Activated CD4-positive, alpha-beta T cell treated with anti-CD3 and anti-CD28 coated beads for 48 hours (primary cell): ENCODE results near the gene ATRN.
"Not testable (repeated sequence)": the region's sequence is repeated elsewhere in the genome, so short reads cannot be mapped to it uniquely, and the experiment has no call there.

Experiments
- DNase-seq: peaks from one replicate; pipeline ENCODE4 v3.0.0-alpha.2; 2020

ATRN gene

GRCh38 chr20:3471397-3472021 is 691 bp downstream of the ATRN start:
- DNase-seq: no peak

DNA sequence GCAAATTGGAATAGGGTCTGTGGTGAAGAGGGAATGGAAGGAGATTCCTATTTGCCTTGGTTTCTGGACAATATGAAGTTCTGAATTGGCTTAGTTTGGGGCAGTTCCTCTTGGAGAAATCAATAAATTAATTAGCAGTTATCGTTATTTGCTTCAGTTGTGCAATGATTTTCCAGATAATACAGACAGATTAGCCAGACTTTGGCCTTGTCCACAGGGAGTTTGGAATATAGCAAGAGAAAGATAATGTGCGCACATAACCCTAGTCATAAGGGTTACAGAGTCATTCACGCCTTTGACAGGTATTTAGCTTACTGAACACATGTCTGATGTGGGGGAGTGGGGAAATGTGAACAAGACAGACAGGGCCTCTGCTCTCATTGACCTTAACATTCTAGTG is 1.3 kb downstream of the ATRN start:
- DNase-seq: no peak

DNA sequence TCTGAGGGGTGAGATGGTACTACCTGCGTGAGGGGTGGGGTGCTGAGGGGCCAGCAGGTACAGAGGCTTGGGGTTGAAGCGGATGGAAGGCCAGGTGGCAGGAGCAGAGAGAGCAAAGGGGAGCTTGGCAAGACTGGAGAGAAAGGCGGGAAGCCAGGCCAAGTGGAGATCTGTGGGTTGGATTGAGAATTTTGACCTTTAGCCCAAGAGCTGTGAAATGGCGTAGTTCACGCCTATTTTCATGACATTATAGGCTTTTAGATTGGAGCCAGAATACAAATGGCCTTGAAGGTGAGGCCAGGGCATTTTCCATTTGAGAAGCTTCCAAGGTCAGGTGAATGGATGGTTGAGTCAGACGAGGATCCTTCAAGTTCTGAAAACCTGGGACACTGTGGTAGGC is 2.5 kb downstream of the ATRN start:
- DNase-seq: no peak

DNA sequence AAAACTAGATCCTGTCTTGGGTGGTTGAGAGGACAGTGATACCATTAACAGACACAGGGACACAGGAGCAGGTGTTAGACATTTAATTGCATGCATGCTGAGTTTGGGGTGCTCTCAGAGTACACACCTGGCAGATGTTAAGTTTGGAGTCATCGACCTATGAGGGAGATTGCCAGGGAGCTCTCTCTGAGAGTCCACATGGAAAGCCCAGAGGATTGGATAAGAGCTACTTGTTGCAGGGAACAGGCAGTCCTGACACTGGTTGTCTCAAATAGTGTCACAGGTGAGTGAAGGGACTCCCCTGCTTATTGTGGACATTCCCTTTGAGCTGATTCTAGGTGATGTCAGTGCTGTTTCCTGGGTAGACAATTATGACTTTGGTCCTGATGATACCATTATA is 3.1 kb downstream of the ATRN start:
- no peak for DNase-seq

DNA sequence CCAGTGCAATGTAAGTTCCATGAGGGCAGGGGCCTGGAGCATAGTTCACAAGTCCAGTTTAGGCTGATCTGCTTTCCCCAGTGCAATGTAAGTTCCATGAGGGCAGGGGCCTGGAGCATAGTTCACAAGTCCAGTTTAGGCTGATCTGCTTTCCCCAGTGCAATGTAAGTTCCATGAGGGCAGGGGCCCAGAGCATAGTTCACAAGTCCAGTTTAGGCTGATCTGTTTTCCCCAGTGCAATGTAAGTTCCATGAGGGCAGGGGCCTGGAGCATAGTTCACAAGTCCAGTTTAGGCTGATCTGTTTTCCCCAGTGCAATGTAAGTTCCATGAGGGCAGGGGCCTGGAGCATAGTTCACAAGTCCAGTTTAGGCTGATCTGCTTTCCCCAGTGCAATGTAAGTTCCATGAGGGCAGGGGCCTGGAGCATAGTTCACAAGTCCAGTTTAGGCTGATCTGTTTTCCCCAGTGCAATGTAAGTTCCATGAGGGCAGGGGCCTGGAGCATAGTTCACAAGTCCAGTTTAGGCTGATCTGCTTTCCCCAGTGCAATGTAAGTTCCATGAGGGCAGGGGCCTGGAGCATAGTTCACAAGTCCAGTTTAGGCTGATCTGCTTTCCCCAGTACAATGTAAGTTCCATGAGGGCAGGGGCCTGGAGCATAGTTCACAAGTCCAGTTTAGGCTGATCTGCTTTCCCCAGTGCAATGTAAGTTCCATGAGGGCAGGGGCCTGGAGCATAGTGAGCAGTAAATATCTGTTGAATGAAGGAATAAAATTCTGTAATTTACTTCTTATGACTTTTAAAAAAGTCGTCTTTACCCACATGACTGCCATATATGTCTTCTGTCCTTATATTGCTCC is 6.4 kb downstream of the ATRN start:
- DNase-seq: not testable (repeated sequence)

DNA sequence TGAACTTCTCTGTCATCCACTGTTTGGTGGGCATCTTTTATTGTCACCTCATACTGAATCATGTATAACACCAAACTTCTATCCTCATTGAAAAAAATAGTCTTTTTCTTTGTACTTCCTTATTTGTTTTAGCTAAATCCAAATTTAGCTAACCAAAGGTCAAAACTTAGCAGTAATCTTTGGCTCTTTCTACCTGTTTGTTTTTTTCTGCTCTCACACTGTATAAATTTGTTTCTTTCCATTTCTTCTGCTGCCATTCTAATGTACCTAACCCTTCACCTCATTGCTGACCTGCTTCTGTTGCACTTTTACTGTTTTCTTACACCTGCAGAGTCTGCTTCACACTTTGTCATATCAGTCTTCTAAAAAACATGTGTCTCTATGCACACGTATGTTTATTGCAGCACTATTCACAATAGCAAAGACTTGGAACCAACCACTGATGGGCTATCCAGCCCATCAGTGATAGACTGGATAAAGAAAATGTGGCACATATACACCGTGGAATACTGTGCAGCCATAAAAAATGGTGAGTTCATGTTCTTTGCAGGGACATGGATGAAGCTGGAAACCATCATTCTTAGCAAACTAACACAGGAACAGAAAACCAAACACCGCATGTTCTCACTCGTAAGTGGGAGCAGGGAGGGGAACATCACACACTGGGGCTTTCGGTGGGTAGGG is 7.2 kb downstream of the ATRN start:
- DNase-seq: no peak

GRCh38 chr20:3479025-3479424 is 8.2 kb downstream of the ATRN start:
- no peak for DNase-seq

- no peak for DNase-seq
Observed at GRCh38 chr20:3479759-3480615, 9.2 kb downstream of the ATRN start.

DNA sequence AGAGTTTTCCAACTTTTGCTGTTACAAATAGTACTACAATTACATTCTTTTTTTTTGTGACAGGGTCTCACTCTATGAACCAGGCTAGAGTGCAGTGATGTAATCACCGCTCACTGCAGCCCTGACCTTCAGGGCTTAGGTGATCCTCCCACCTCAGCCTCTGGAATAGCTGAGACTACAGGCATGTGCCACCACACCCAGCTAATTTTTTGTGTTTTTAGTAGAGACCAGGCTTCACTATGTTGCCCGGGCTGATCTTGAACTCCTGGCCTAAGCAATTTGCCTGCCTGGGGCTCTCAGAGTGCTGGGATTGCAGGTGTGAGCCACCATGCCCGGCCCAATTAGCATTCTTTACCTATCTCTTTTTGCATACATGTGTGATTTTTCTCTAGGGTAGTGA is 12.5 kb downstream of the ATRN start:
- no peak for DNase-seq

DNA sequence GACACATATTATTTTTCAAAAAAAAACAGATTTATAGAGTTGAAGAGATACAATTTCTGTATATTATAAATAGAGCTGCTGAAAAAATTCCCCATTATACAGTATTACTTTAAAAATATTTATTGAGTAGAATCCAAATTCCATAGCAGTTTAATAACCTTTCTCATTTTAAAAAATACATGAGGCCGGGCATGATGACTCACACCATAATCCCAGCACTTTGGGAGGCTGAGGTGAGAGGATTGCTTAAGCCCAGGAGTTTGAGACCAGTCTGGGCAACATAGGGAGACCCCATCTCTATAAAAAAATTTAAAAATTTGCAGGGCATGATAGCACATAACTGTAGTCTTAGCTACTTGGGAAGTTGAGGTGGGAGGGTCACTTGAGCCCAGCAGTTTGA is 13.0 kb downstream of the ATRN start:
- DNase-seq: no peak

GRCh38 chr20:3485913-3486312 is 15.1 kb downstream of the ATRN start:
- DNase-seq: no peak

DNA sequence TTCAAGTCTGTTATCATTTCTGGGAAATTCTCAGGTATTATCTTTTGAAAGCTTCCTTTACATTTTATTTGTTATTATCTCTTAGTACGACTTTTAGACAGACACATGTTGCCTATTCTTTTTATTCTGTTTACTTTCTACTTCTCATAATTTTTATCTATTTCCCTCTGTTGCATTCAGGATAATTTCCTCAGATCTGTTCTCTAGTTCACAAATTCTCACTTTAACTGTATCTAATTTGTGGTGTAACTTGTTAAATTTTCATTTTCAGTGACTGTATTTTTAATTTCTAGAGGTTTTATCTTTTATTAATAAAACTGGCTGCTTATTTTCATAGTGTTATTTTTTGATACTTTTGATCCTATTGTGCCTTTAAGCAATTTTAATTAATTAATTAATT is 16.0 kb downstream of the ATRN start:
- no peak for DNase-seq

DNA sequence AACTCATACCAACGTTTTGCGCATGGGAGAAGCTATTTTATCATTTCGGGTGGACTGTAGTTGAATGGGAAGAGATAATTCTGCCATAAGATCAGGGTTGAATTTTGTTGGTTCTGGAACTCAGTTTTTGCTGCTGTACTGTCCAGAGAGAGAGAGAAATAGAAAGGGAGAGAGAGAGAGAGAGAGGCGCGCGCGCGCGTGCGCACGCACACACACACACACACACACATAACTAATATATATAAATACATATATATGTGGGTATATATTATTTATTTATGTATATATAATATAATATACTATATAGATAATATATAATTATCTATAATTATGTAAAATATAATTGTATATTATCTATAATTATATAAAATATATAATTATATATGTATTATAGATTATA is 21.9 kb downstream of the ATRN start:
- no peak for DNase-seq

DNA sequence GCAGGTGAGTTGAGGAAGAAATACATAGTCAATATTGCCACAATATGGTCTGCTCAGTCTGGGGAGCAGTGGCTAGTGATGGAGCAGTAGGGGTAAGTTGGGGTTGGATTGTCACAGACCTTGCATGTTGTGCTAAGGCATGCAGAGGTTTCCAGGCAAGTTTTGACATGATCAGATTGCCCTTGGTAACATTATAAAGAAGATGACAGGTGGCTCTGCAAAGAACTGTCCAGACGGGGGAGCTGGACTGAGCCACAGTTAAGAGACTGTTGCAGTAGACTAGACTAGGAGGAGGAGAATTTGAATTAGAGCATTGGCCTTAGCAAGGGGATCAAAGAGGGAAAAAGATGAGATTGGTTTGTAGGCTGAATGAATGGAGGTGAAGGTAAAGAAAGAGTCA is 23.4 kb downstream of the ATRN start:
- no peak for DNase-seq

DNA sequence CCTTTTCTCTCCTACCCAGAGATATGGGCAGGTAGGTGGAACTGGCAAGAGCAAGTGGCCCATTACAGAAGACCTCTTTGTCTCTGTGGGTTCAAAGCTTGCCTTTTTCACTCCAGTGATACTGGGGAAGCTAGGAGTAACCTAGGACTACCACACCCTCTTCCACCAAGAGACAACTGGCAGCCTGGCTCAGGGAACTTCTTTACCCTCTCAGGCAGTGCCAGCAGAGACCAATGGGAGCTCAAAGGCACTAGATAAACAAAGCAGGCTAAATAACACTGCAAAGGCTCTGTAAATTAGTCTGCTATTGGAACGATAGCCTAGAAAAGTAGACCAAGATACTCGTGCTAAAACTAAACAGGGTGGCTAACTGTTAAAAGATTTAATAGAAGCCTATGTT is 32.1 kb downstream of the ATRN start:
- DNase-seq: no peak

DNA sequence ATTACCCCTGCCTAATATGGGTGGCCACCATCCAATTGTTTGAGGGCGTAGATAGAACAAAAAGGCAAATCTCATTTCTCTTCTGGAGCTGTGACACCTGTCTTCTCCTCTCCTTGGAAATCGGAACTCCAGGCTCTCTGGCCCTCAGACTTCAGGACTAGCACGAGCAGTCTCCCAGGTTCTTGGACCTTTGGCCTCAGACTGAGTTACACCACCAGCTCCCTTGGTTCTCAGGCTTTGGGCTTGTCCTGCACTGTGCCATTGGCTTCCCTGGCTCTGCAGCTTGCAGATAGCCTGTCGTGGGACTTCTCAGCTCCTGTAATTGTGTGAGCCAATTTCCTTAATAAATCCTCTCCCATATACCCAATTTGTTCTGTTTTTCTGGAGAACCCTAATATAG is 34.3 kb downstream of the ATRN start:
- no peak for DNase-seq

DNA sequence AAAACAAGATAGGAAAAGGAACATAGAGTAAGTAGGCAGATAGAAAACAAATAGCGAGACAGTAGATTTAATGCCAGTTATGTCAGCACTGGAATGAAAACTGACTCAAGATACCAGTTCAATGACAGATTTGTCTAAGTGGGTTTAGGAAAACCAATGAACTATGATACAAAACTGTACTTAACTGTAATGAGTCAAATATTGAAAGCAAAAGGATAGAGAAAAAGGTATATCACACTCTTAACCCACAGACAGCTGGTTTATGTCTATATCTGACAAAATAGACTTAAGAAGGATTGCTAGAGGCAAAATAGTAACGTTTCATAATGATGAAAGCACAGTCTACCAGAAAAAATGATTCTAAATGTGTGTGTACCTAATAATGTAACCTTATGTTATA is 38.2 kb downstream of the ATRN start:
- no peak for DNase-seq

- no peak for DNase-seq
Observed at GRCh38 chr20:3510110-3510509, 39.3 kb downstream of the ATRN start.

DNA sequence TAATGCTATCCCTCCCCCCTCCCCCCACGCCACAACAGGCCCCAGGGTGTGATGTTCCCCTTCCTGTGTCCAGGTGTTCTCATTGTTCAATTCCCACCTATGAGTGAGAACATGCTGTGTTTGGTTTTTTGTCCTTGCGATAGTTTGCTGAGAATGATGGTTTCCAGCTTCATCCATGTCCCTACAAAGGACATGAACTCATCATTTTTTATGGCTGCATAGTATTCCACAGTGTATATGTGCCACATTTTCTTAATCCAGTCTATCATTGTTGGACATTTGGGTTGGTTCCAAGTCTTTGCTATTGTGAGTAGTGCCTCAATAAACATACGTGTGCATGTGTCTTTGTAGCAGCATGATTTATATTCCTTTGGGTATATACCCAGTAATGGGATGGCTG is 41.4 kb downstream of the ATRN start:
- DNase-seq: not testable (repeated sequence)

DNA sequence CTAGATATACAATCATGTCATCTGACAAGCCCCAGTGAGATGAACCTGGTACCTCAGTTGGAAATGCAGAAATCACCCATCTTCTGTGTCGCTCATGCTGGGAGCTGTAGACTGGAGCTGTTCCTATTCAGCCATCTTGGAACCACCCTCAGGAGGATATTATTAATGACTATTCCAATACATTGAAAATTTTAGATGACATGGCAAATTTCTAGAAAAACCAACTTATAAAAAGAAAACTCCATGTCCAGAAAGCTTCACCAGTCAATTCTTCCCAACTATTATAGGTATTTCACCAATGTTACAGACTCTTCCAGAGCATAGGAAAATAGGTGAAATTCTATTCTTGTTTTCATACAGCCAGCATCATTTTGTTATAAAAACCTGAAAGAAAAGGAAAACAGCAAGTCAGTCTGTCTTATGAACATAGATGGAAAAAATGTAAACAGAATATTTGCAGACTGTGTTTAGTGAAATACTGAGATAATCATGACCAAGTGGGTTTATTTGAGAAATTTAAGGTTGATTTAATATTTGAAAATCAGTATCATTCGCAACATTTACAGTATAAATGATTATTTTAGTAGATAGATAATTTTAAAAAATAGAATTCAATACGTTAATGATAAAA is 43.3 kb downstream of the ATRN start:
- no peak for DNase-seq

DNA sequence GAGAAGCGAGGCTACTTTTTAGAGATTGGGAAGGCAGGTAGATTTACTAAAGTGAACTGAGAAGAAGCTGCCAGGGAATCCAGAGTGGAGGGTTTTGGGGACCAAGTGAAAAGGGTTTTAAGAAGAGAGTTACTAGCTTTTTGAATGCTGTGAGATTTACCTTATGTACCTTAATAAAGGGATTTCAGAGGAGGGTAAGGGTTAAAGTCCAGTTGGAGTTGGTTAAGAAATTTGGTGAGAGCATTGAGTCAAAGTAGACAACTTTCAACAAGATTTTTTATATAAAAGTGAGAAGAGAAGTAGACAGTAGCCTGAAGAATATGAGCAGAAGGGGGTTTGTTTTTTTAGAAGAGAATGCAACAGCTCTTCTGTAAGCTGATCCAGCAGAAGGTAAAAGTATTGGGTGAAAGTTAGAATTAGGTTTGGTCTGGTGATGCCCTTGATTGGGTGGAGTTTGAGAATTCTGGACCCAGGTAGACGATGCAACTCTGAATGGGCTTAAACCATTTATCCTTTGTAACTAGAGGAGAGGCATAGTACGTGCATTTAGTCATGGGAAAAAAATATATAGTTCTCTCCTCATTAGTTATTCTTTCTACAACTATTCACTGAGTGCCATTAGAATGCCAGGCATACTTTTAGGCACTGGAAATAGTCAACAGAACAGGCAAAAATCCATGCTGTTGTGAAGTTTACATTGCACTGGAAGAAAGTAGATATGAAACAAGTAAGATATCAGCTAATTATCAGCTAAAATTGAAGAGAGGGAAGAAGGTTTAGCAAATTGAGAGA is 44.8 kb downstream of the ATRN start:
- DNase-seq: no peak
